ENCODE measurements around the gene MRPL4. TPM values are rescaled to one million over a fixed set of nuclear protein-coding genes. Genes with fewer than 3 reads are reported as not detected.
A peak's percentile ranks its signal among the peaks of the same experiment; 100 is the strongest.

Gene MRPL4
- total and polyA plus RNA-seq, 2 of the 13 experiments (the other 11 are each of a cell fraction or from before 2014, with no cell fraction given) = 40.6 to 42.5 TPM

DNA sequence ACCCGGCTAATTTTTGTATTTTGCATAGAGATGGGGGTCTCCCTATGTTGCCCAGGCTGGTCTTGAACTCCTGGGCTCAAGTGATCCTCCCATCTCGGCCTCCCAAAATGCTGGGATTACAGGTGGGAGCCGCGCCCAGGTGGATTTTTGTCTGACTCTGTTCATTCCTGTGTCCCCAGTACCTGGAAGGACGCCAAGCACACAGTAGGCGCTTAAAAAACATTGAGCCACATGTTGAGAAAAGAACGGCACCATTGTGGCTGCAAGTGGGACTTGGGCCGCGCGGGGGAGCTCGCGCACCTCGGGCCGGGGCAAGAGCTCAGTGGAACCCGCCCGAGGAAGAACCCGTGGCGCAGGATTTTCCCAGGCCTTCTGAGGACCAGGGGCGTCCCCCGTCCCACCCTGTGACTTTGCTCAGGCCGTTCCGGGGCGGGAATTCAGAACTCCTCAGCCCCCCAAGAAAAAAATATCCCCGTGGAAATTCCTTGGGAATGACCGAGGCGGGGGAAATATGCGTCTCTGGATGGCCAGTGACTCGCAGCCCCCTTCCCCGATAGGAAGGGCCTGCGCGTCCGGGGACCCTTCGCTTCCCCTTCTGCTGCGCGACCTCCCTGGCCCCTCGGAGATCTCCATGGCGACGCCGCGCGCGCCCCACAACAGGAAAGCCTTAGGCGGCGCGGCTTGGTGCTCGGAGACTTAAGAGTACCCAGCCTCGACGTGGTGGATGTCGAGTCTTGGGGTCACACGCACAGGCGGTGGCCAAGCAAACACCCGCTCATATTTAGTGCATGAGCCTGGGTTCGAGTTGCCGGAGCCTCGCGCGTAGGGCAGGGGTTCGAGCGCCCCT, 17.5 kb downstream of the MRPL4 start (continued):
- TF ChIP-seq, protein P1, sequence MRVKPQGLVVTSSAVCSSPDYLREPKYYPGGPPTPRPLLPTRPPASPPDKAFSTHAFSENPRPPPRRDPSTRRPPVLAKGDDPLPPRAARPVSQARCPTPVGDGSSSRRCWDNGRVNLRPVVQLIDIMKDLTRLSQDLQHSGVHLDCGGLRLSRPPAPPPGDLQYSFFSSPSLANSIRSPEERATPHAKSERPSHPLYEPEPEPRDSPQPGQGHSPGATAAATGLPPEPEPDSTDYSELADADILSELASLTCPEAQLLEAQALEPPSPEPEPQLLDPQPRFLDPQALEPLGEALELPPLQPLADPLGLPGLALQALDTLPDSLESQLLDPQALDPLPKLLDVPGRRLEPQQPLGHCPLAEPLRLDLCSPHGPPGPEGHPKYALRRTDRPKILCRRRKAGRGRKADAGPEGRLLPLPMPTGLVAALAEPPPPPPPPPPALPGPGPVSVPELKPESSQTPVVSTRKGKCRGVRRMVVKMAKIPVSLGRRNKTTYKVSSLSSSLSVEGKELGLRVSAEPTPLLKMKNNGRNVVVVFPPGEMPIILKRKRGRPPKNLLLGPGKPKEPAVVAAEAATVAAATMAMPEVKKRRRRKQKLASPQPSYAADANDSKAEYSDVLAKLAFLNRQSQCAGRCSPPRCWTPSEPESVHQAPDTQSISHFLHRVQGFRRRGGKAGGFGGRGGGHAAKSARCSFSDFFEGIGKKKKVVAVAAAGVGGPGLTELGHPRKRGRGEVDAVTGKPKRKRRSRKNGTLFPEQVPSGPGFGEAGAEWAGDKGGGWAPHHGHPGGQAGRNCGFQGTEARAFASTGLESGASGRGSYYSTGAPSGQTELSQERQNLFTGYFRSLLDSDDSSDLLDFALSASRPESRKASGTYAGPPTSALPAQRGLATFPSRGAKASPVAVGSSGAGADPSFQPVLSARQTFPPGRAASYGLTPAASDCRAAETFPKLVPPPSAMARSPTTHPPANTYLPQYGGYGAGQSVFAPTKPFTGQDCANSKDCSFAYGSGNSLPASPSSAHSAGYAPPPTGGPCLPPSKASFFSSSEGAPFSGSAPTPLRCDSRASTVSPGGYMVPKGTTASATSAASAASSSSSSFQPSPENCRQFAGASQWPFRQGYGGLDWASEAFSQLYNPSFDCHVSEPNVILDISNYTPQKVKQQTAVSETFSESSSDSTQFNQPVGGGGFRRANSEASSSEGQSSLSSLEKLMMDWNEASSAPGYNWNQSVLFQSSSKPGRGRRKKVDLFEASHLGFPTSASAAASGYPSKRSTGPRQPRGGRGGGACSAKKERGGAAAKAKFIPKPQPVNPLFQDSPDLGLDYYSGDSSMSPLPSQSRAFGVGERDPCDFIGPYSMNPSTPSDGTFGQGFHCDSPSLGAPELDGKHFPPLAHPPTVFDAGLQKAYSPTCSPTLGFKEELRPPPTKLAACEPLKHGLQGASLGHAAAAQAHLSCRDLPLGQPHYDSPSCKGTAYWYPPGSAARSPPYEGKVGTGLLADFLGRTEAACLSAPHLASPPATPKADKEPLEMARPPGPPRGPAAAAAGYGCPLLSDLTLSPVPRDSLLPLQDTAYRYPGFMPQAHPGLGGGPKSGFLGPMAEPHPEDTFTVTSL (CRISPR knock-in tag; IDR thresholded peaks at IDR 0.05; ENCODE audit: borderline replicate concordance) = no peak; the same call in 1 of the 2 replicates
- TF ChIP-seq, protein P2, sequence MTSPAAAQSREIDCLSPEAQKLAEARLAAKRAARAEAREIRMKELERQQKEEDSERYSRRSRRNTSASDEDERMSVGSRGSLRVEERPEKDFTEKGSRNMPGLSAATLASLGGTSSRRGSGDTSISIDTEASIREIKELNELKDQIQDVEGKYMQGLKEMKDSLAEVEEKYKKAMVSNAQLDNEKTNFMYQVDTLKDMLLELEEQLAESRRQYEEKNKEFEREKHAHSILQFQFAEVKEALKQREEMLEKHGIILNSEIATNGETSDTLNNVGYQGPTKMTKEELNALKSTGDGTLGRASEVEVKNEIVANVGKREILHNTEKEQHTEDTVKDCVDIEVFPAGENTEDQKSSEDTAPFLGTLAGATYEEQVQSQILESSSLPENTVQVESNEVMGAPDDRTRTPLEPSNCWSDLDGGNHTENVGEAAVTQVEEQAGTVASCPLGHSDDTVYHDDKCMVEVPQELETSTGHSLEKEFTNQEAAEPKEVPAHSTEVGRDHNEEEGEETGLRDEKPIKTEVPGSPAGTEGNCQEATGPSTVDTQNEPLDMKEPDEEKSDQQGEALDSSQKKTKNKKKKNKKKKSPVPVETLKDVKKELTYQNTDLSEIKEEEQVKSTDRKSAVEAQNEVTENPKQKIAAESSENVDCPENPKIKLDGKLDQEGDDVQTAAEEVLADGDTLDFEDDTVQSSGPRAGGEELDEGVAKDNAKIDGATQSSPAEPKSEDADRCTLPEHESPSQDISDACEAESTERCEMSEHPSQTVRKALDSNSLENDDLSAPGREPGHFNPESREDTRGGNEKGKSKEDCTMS (CRISPR knock-in tag; conservative IDR thresholded peaks at IDR 0.05) = no peak
- TF ChIP-seq TAF1 (CRISPR knock-in tag; IDR thresholded peaks at IDR 0.05) (no peak), ZBTB20 (CRISPR knock-in tag; IDR thresholded peaks at IDR 0.05; ENCODE audit: borderline replicate concordance, low read depth) (no peak), TCF7 (IDR thresholded peaks at IDR 0.05; ENCODE audit: low read depth) (no peak), GZF1 (CRISPR knock-in tag; IDR thresholded peaks at IDR 0.05) (no peak), ZNF230 (CRISPR knock-in tag; IDR thresholded peaks at IDR 0.05) (no peak), PITX1 (CRISPR knock-in tag; IDR thresholded peaks at IDR 0.05) (0 out of 2 replicates have a peak, but pooled peaks have one; percentile 50)
- TF ChIP-seq, protein P3, sequence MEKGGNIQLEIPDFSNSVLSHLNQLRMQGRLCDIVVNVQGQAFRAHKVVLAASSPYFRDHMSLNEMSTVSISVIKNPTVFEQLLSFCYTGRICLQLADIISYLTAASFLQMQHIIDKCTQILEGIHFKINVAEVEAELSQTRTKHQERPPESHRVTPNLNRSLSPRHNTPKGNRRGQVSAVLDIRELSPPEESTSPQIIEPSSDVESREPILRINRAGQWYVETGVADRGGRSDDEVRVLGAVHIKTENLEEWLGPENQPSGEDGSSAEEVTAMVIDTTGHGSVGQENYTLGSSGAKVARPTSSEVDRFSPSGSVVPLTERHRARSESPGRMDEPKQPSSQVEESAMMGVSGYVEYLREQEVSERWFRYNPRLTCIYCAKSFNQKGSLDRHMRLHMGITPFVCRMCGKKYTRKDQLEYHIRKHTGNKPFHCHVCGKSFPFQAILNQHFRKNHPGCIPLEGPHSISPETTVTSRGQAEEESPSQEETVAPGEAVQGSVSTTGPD (CRISPR knock-in tag; IDR thresholded peaks at IDR 0.05) = no peak
- TF ChIP-seq, protein P4, sequence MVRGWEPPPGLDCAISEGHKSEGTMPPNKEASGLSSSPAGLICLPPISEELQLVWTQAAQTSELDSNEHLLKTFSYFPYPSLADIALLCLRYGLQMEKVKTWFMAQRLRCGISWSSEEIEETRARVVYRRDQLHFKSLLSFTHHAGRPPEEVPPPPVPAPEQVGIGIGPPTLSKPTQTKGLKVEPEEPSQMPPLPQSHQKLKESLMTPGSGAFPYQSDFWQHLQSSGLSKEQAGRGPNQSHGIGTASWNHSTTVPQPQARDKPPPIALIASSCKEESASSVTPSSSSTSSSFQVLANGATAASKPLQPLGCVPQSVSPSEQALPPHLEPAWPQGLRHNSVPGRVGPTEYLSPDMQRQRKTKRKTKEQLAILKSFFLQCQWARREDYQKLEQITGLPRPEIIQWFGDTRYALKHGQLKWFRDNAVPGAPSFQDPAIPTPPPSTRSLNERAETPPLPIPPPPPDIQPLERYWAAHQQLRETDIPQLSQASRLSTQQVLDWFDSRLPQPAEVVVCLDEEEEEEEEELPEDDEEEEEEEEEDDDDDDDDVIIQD (CRISPR knock-in tag; IDR thresholded peaks at IDR 0.05; ENCODE audit: low read depth) = no peak

Data from HepG2 (cell line).